Muscle layer of duodenum (tissue), 2 donors: ENCODE data around the gene BICDL2.
"Not testable (repeated sequence)": the region's sequence is repeated elsewhere in the genome, so short reads cannot be mapped to it uniquely, and the experiment has no call there.

Source experiments
- H3K27ac ChIP-seq: one replicate; pipeline ENCODE4 v1.7.0; 2013; ENCODE audit warnings: mild to moderate bottlenecking, low read length
- H3K27me3 ChIP-seq: one replicate; pipeline ENCODE4 v1.7.0; 2013; ENCODE audit warnings: low read depth, mild to moderate bottlenecking, control low read depth, low read length
- H3K36me3 ChIP-seq, 2 donors: one replicate each; pipeline ENCODE4 v1.7.0; 2013; ENCODE audit warnings: low read length in 2 of 2, control low read depth in 1 of 2, mild to moderate bottlenecking in 1 of 2; ENCODE audit not compliant: insufficient read depth in 2 of 2, control insufficient read depth in 1 of 2
- H3K4me1 ChIP-seq, 2 donors: one replicate each; pipeline ENCODE4 v1.7.0; 2013; ENCODE audit warnings: low read length in 2 of 2, mild to moderate bottlenecking in 2 of 2, control low read depth in 1 of 2, moderate library complexity in 1 of 2; ENCODE audit not compliant: insufficient read depth in 2 of 2, control insufficient read depth in 1 of 2
- H3K4me3 ChIP-seq, 2 donors: one replicate each; pipeline ENCODE4 v1.7.0; 2013; ENCODE audit warnings: low read length in 2 of 2, low read depth in 1 of 2, mild to moderate bottlenecking in 1 of 2
- H3K9me3 ChIP-seq, 2 donors: one replicate each; pipeline ENCODE4 v1.7.0; 2013; ENCODE audit warnings: low read length in 2 of 2, control low read depth in 1 of 2, mild to moderate bottlenecking in 1 of 2; ENCODE audit not compliant: control insufficient read depth in 1 of 2
- donor health status: healthy.

Gene BICDL2

DNA sequence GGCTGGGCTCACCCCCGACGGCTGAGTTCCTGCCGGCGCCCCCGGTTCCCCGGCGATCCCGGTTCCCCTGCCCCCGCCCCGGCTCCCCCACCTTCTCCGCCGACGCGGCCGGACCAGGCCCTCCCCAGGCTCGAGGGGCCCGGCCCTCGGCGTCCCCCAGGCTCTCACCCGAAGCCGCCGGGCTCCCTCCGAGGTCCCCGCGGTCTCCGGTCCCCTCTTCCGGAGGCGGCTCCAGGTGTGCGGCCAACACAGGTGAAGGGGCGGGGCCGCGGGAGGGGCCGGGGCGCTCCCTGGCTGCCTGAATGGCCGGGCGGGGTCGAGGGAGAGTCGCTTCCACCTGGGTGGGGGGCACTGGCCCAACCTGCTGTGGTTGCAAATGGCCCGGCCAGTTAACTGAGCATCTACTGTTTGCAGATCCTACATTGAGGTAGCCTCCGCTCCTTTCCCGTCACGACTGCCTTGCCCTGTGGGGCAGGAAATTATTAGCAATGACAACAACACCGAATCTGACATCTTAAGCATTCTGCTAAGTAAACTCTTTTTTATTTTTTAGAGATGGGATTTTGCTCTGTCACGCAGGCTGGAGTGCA lies at the start of gene BICDL2:
Gene BICDL2, minus strand, starts transcription at position 219 of the 590 bp plus-strand sequence. CDS start 1,448 bp downstream, outside the sequence.
- Histone ChIP-seq H3K27me3 (peaks cover 31% of the 10 kb centered on the region), H3K27ac (no peak within 1 kb of the TSS), H3K4me3 (peak within 1 kb of the TSS in 1 of 2 donors; percentile 33), H3K36me3 (no peaks in the 10 kb centered on the region), H3K9me3 (no peaks in the 10 kb centered on the region), H3K4me1 (peaks cover 0 to 4% of the 10 kb centered on the region in 2 donors)

DNA sequence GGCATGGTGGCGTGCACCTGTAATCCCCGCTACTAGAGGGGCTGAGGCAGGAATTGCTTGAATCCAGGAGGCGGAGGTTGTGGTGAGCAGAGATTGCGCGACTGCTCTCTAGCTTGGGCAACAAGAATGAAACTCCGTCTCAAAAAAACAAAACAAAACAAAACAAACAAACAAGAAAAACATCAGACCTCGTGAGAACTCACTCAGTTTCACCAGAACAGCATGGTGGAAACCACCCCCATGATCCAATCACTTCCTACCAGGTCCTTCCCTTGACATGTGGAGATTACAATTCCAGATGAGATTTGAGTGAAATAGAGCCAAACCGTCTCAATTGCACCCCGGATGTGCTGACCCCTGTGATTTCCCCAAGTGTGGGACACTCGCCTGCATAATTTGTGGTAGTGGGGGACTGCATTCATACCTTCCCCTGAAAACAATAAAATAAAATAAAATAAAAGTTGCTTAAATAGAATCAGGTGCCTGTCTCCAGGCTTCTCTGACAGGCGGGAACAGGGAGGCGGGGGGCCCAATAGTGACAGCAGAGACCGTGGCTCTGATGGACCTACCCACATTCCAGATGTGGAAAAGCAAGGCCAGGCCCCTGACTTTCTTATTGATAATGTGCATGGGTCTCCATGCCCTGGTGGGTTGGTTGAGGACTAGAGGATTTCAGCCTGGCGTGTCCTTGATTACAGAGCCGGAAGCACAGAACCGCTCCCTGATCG lies 49.3 kb upstream of the BICDL2 start:
- Histone ChIP-seq H3K36me3 (no peaks in the 10 kb centered on the region), H3K27me3 (no peaks in the 10 kb centered on the region), H3K27ac (no peak overlapping the region), H3K9me3 (no peaks in the 10 kb centered on the region), H3K4me3 (peak overlapping the region; percentile 33 to 37), H3K4me1 (peaks cover 0 to 9% of the 10 kb centered on the region in 2 donors)

DNA sequence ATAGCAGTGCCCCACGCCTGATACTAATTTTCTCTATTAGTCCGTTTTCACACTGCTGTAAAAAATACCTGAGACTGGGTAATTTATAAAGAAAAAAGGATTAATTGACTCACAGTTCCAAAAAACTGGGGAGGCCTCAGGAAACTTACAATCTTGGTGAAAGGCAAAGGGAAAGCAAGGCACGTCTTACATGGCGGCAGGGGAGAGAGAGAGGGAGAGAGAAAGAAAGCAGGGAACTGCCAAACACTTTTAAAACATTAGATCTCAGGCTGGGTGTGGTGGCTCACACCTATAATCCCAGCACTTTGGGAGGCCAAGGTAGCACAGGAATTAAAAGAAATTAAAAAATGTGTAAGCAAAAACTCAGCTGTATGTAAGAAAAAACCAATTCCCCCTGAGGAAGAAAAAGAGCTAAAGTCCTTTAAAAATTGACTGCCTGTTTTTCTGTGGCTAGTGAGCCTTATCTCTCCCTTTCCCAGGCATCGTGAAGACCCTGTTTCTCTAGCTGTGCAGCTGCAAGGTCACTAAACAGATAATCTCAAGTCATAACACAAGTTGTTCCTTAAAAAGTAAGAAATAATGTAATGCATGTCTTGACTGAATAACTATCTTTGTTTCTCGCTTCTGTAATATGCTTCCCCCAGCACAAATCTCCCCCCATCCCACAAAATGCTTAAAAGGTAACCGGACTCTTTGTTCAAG lies 48.4 kb upstream of the BICDL2 start:
- H3K4me3 ChIP-seq: no peak overlapping the region
- no peak overlapping the region for H3K27ac ChIP-seq
- peaks cover 0 to 9% of the 10 kb centered on the region in 2 donors for H3K4me1 ChIP-seq
- no peaks in the 10 kb centered on the region for H3K36me3 ChIP-seq
- H3K27me3 ChIP-seq: no peaks in the 10 kb centered on the region
- H3K9me3 ChIP-seq: no peaks in the 10 kb centered on the region

DNA sequence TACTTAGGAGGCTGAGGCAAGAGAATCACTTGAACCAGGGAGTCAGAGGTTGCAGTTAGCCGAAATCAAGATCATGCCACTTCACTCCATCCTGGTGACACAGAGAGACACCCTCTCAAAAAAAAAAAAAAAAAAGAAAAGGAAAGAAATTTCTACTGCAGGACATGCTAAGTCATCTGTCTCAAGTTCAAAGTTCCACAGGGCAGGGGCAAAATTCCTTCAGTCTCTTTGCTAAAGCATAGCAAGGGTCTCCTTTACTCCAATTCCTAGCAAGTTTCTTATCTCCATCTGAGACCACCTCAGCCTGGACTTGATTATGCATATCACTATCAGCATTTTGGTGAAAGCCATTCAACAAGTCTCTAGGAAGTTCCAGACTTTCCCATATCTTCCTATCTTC lies 47.7 kb upstream of the BICDL2 start:
- Histone ChIP-seq H3K9me3 (no peaks in the 10 kb centered on the region), H3K27me3 (no peaks in the 10 kb centered on the region), H3K4me1 (peaks cover 0 to 9% of the 10 kb centered on the region in 2 donors), H3K4me3 (no peak overlapping the region), H3K36me3 (no peaks in the 10 kb centered on the region), H3K27ac (no peak overlapping the region)

- not testable (repeated sequence) for H3K4me1 ChIP-seq, H3K9me3 ChIP-seq
These were observed 46.7 kb upstream of the BICDL2 start for GRCh38 chr16:3083408-3083807.

DNA sequence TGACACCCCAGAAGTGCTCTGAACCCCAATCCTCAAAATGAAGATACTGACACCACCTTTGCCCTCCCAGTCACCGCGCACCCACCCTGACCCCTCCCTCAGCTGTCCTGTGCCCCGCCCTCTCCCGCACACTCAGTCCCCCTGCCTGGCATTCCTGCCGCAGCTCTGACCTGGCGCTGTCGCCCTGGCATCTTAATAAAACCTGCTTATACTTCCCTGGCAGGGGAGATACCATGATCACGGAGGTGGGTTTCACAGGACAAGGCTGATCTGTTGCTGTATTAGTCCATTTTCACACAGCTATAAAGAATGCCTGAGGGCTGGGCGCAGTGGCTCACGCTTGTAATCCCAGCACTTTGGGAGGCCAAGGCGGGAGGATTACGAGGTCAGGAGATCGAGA lies 45.2 kb upstream of the BICDL2 start:
- not testable (repeated sequence) for H3K36me3 ChIP-seq, H3K4me1 ChIP-seq, H3K9me3 ChIP-seq, H3K27me3 ChIP-seq, H3K4me3 ChIP-seq, H3K27ac ChIP-seq

More at GRCh38 chr16:3083408-3083807, 46.7 kb upstream of the BICDL2 start:
- not testable (repeated sequence) for H3K27me3 ChIP-seq, H3K36me3 ChIP-seq, H3K4me3 ChIP-seq, H3K27ac ChIP-seq

- H3K4me3 ChIP-seq: no peak overlapping the region
These were observed 43.3 kb upstream of the BICDL2 start for GRCh38 chr16:3080024-3080423.

GRCh38 chr16:3076577-3076976 lies 39.8 kb upstream of the BICDL2 start:
- Histone ChIP-seq H3K9me3 (no peaks in the 10 kb centered on the region), H3K27me3 (no peaks in the 10 kb centered on the region), H3K4me3 (no peak overlapping the region), H3K4me1 (no peaks in the 10 kb centered on the region), H3K36me3 (no peaks in the 10 kb centered on the region), H3K27ac (no peak overlapping the region)

More at GRCh38 chr16:3080024-3080423, 43.3 kb upstream of the BICDL2 start:
- Histone ChIP-seq H3K36me3 (no peaks in the 10 kb centered on the region), H3K4me1 (no peaks in the 10 kb centered on the region), H3K9me3 (no peaks in the 10 kb centered on the region), H3K27me3 (no peaks in the 10 kb centered on the region), H3K27ac (no peak overlapping the region)

GRCh38 chr16:3075946-3076345 lies 39.2 kb upstream of the BICDL2 start:
- not testable (repeated sequence) for H3K4me1 ChIP-seq, H3K4me3 ChIP-seq, H3K27ac ChIP-seq, H3K36me3 ChIP-seq, H3K9me3 ChIP-seq, H3K27me3 ChIP-seq

GRCh38 chr16:3075523-3075915 lies 38.8 kb upstream of the BICDL2 start:
- no peaks in the 10 kb centered on the region for H3K36me3 ChIP-seq
- no peak overlapping the region for H3K27ac ChIP-seq
- H3K27me3 ChIP-seq: no peaks in the 10 kb centered on the region
- no peak overlapping the region for H3K4me3 ChIP-seq
- no peaks in the 10 kb centered on the region for H3K9me3 ChIP-seq
- H3K4me1 ChIP-seq: no peaks in the 10 kb centered on the region

DNA sequence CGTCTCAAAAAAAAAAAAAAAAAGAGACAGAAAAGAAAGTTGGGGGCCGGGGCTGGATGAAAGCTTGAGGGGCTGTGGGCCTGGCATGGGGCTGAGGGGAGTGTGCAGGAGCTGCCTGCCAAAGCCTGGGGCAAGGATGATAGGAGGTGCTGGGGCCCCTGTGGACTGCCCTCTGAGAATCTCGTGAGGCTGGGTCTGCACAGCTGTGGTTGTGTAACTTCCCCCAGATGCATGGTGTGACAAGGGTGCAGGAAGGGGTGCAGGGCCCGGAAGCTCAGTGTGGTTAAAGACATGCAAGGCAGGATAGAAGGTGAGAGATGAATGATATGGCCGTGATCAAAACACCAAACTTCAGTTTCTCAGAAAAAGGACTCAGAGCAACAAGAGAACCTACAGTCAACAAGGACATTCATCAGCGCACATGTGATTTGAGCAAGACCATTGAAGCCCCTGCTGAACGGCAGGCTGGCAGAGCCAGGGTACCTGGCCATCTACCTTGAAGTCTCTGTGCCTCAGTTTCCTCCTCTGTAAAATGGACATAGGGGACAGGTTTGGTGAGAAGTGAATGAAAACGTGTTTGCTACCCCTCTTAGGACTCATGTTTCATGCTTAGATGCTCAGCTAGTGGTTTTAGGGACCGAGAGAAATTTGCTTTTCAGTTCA lies 38.2 kb upstream of the BICDL2 start:
- H3K4me3 ChIP-seq: no peak overlapping the region
- no peaks in the 10 kb centered on the region for H3K4me1 ChIP-seq
- H3K27ac ChIP-seq: no peak overlapping the region
- H3K27me3 ChIP-seq: no peaks in the 10 kb centered on the region
- no peaks in the 10 kb centered on the region for H3K9me3 ChIP-seq
- no peaks in the 10 kb centered on the region for H3K36me3 ChIP-seq
